Lung (tissue), 12 donors: ENCODE data around the gene ZSWIM1. TPM values are rescaled to one million over a fixed set of nuclear protein-coding genes. Genes with fewer than 3 reads are reported as not detected.

ENCODE experiments used
- ATAC-seq: fragments of 200-7000 bp; cut with Tn5 transposase; one replicate; pipeline ENCODE4 v1.9.1; 2020; ENCODE audit warnings: moderate number of reproducible peaks; ENCODE audit not compliant: insufficient read depth, low FRiP score
- DNase-seq, 3 donors: peaks; one replicate each; pipeline ENCODE4 v3.0.0-alpha.2; 2013 to 2017
- H3K27ac ChIP-seq, 2 donors: one replicate each; pipeline ENCODE4 v1.5.1; 2013; ENCODE audit warnings: mild to moderate bottlenecking in 2 of 2, moderate library complexity in 2 of 2, control low read depth in 1 of 2, inconsistent platforms in 1 of 2, low read depth in 1 of 2, low read length in 1 of 2
- H3K27me3 ChIP-seq, 3 donors: one replicate each; pipeline ENCODE4 v1.5.1; 2013; ENCODE audit warnings: low read length in 2 of 3; ENCODE audit not compliant: control insufficient read depth in 3 of 3, insufficient read depth in 3 of 3
- H3K36me3 ChIP-seq, 4 donors: one replicate each; pipeline ENCODE4 v1.5.1; 2013; ENCODE audit warnings: low read length in 4 of 4, mild to moderate bottlenecking in 1 of 4, moderate library complexity in 1 of 4; ENCODE audit not compliant: control insufficient read depth in 4 of 4, insufficient read depth in 4 of 4
- H3K4me1 ChIP-seq, 5 donors: one replicate each; pipeline ENCODE4 v1.5.1; 2013; ENCODE audit warnings: low read length in 5 of 5, mild to moderate bottlenecking in 2 of 5, moderate library complexity in 1 of 5; ENCODE audit not compliant: control insufficient read depth in 5 of 5, insufficient read depth in 5 of 5
- H3K4me3 ChIP-seq: one replicate; pipeline ENCODE4 v1.5.1; 2013; ENCODE audit warnings: mild to moderate bottlenecking, control low read depth, moderate library complexity
- H3K9ac ChIP-seq, 2 donors: one replicate each; pipeline ENCODE4 v1.5.1; 2013; ENCODE audit warnings: low read length in 2 of 2, control low read depth in 1 of 2; ENCODE audit not compliant: insufficient read depth in 1 of 2
- H3K9me3 ChIP-seq, 4 donors: one replicate each; pipeline ENCODE4 v1.5.1; 2013; ENCODE audit warnings: low read length in 3 of 4, mild to moderate bottlenecking in 1 of 4, moderate library complexity in 1 of 4; ENCODE audit not compliant: control insufficient read depth in 4 of 4, insufficient read depth in 3 of 4
- CTCF ChIP-seq: IDR thresholded peaks from 2 replicates; pipeline ENCODE4 v1.5.1; 2012; ENCODE audit warnings: mild to moderate bottlenecking; ENCODE audit errors: control extremely low read depth, extremely low read depth
- WGBS, 2 donors: extraction: QIAGEN DNeasy Blood & Tissue Kit; methylation state at CpG; one replicate each; pipeline ENCODE4 v1.1.7; 2013; 5-methylcytosine and 5-hydroxymethylcytosine counted together
- polyA plus RNA-seq, 2 donors: library from polyadenylated mRNA; stranded (reverse); fragments of 200-250 nt; gene quantifications; one replicate each; pipeline ENCODE4 v1.2.1, GENCODE V29; 2013
- total RNA-seq, 2 donors: library from RNA; depleted of rRNA in 1 of 2; stranded (reverse); fragments of >200 nt in 1 of 2; gene quantifications; one replicate each; pipeline ENCODE4 v1.2.1, GENCODE V29; 2014 to 2021
- donor health status: control.
- donor health status: control.
- donor health status: Bipolar disorder and iron deficiency.
- donor health status: healthy.
- donor health status: DM: yes; HTN: yes; CAD: no.

ZSWIM1 gene
- total and polyA plus RNA-seq, 4 donors = 3.7 to 11.1 (median 5.2) TPM

DNA sequence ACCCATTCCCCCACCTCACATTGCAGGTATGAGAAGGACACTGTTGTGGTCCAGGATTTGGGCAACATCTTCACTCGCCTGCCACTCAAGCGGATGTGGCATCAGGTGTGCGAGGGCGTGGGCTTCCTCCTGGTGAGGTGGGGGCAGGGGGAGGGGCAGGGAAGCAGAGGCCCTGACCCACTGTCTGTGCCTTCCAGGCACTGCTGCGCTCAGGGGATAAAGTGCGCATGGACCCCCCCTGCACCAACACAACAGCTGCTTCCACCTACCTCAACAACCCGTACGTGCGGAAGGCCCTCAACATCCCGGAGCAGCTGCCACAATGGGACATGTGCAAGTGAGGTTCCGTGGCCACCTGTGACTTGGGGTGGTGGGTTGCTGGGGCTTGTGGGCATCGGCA lies 13.8 kb downstream of the ZSWIM1 start:
- no peak for TF ChIP-seq CTCF
- no peak for ATAC-seq

DNA sequence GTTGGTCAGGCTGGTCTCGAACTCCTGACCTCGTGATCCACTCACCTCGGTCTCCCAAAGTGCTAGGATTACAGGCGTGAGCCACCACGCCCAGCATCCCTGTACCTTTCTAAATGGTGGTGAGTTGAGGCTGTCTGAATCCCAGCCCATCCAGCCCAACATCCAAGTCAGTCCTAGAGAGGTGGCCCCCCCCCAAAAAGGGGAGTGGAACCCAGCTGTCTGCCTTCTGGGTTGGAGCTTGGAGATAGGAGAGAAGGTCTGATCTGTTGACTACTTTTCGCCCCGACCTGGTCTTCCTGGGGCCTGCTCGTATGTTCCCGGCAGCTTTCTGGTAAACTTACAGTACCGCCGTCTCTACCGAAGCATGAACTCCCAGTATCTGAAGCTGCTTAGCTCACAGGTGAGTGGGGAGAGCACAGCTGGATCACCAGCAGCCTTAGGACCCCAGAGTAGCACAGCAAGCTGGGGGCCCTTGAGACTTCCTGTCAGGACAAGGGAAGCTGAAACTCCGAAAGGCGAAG lies 15.7 kb downstream of the ZSWIM1 start:
- no peak for ATAC-seq
- Histone ChIP-seq H3K27ac (no peak overlapping the region), H3K36me3 (peaks cover 9 to 49% (median 26%) of the 10 kb centered on the region in 4 donors), H3K4me3 (no peak overlapping the region), H3K4me1 (peaks cover 0 to 8% (median 3%) of the 10 kb centered on the region in 5 donors), H3K9ac (no peak overlapping the region), H3K9me3 (no peaks in the 10 kb centered on the region), H3K27me3 (no peaks in the 10 kb centered on the region)
- 93 to 97% methylated on average over 14 of the region's 14 CpGs for WGBS, 2 donors
- DNase-seq = no peak
- TF ChIP-seq CTCF = no peak

More for the DNA sequence above, 13.8 kb downstream of the ZSWIM1 start:
- Histone ChIP-seq H3K4me1 (peaks cover 0 to 13% (median 7%) of the 10 kb centered on the region in 5 donors), H3K36me3 (peaks cover 9 to 49% (median 22%) of the 10 kb centered on the region in 4 donors), H3K9me3 (no peaks in the 10 kb centered on the region), H3K27ac (no peak overlapping the region), H3K9ac (no peak overlapping the region), H3K4me3 (no peak overlapping the region), H3K27me3 (no peaks in the 10 kb centered on the region)
- no peak for DNase-seq
- WGBS, 2 donors = 76 to 80% methylated on average over 12 of the region's 12 CpGs

- DNase-seq (no peak), ATAC-seq (no peak)
- Histone ChIP-seq H3K9me3 (no peaks in the 10 kb centered on the region), H3K4me1 (peaks cover 0 to 3% (median 0%) of the 10 kb centered on the region in 5 donors), H3K36me3 (peaks cover 9 to 52% (median 28%) of the 10 kb centered on the region in 4 donors), H3K9ac (no peak overlapping the region), H3K4me3 (no peak overlapping the region), H3K27ac (no peak overlapping the region), H3K27me3 (no peaks in the 10 kb centered on the region)
- TF ChIP-seq CTCF = no peak
- 86 to 87% methylated on average over 2 of the region's 2 CpGs for WGBS, 2 donors
These were observed 16.3 kb downstream of the ZSWIM1 start for GRCh38 chr20:45897289-45897688.

- Histone ChIP-seq H3K27me3 (no peaks in the 10 kb centered on the region), H3K4me1 (peaks cover 0 to 2% (median 0%) of the 10 kb centered on the region in 5 donors), H3K9me3 (no peaks in the 10 kb centered on the region), H3K36me3 (peaks cover 9 to 51% (median 29%) of the 10 kb centered on the region in 4 donors), H3K27ac (no peak overlapping the region), H3K4me3 (no peak overlapping the region), H3K9ac (no peak overlapping the region)
- WGBS, 2 donors = 97% methylated on average over 7 of the region's 7 CpGs
- DNase-seq = no peak
- ATAC-seq = no peak
- no peak for TF ChIP-seq CTCF
These were observed 16.7 kb downstream of the ZSWIM1 start for GRCh38 chr20:45897692-45898091.
